Measurements from ENCODE around the gene TADA2B. TPM values are rescaled to one million over a fixed set of nuclear protein-coding genes. Genes with fewer than 3 reads are reported as not detected.
"Not testable (repeated sequence)": the region's sequence is repeated elsewhere in the genome, so short reads cannot be mapped to it uniquely, and the experiment has no call there.

Gene TADA2B
- polyA plus RNA-seq, 3 donors, result 2.0 to 10.2 (median 2.6) TPM

GRCh38 chr4:7096236-7096635 lies 53.1 kb downstream of the TADA2B start:
- intact Hi-C loops (cut with micrococcal nuclease), result no loop called here
- TF ChIP-seq CTCF (IDR thresholded peaks at IDR 0.05), result no peak
- Mint-ChIP-seq H3K4me3 (no peak overlapping the region), H3K27me3 (ENCODE audit: low read depth in 3 of 3) (peaks cover 16 to 19% (median 18%) of the 10 kb centered on the region in 3 donors), H3K4me1 (peaks cover under 1% of the 10 kb centered on the region), H3K36me3 (no peaks in the 10 kb centered on the region), H3K27ac (no peak overlapping the region), H3K9me3 (peaks cover 0 to 2% (median 0%) of the 10 kb centered on the region in 7 donors)
- 90% methylated on average over 5 of the region's 7 CpGs for WGBS (ENCODE audit: insufficient coverage)
- Histone ChIP-seq H3K4me1 (ENCODE audit: control insufficient read depth in 1 of 2, insufficient read depth in 2 of 2, low read length in 2 of 2) (no peaks in the 10 kb centered on the region), H3K79me2 (ENCODE audit: insufficient read depth, low read length) (no peaks in the 10 kb centered on the region), H3K9ac (ENCODE audit: insufficient read depth, low read length, poor library complexity, severe bottlenecking) (no peak overlapping the region), H3K9me3 (replicated peaks in 1 of 2; ENCODE audit: control insufficient read depth in 1 of 2, insufficient read depth in 1 of 2, low read length in 2 of 2) (no peaks in the 10 kb centered on the region), H3K4me3 (replicated peaks in 1 of 3; ENCODE audit: low read depth in 2 of 3, low read length in 3 of 3) (no peak overlapping the region), H3K27me3 (ENCODE audit: control insufficient read depth in 2 of 2, insufficient read depth in 2 of 2, low read length in 2 of 2) (peaks cover 0 to 6% of the 10 kb centered on the region in 2 donors), H4K20me1 (ENCODE audit: insufficient read depth, low read length) (no peaks in the 10 kb centered on the region), H3K36me3 (replicated peaks in 1 of 2; ENCODE audit: control insufficient read depth in 1 of 2, insufficient read depth in 2 of 2, low read length in 2 of 2) (no peaks in the 10 kb centered on the region), H3K4me2 (replicated peaks; ENCODE audit: extremely low read depth, low read length, poor library complexity, severe bottlenecking) (no peak overlapping the region), H2AFZ (ENCODE audit: insufficient read depth, low read depth, low read length, poor library complexity, severe bottlenecking) (no peak overlapping the region), H3K27ac (ENCODE audit: low read depth in 1 of 2, low read length in 2 of 2) (no peak overlapping the region)
- DNase-seq, result no peak

GRCh38 chr4:7101692-7102515 lies 58.7 kb downstream of the TADA2B start:
- H3K4me2 ChIP-seq (replicated peaks; ENCODE audit: extremely low read depth, low read length, poor library complexity, severe bottlenecking), result peak overlapping the region; percentile 94
- H3K27ac ChIP-seq (ENCODE audit: low read depth in 1 of 2, low read length in 2 of 2), result peak overlapping the region in 1 of 2 donors; percentile 9
- H3K4me3 ChIP-seq (replicated peaks in 1 of 3; ENCODE audit: low read depth in 2 of 3, low read length in 3 of 3), result peak overlapping the region; percentile 2 to 84 (median 21)
- peak overlapping the region; percentile 59 for H3K9ac ChIP-seq (ENCODE audit: insufficient read depth, low read length, poor library complexity, severe bottlenecking)
- intact Hi-C loops (cut with micrococcal nuclease), result loop anchor here in 1 of 2 donors (10.0 kb wide), 1 partner anchor 527 kb away; the partner anchor contains the start of gene MAN2B2
- peak overlapping the region; percentile 88 to 95 for H3K4me3 Mint-ChIP-seq
- H3K4me1 ChIP-seq (ENCODE audit: control insufficient read depth in 1 of 2, insufficient read depth in 2 of 2, low read length in 2 of 2), result peaks cover 22 to 26% of the 10 kb centered on the region in 2 donors
- TF ChIP-seq CTCF (IDR thresholded peaks at IDR 0.05), result peak; percentile 83
- H3K9me3 Mint-ChIP-seq, result peaks cover 0 to 3% (median 0%) of the 10 kb centered on the region in 7 donors
- peaks cover 25% of the 10 kb centered on the region for H3K4me1 Mint-ChIP-seq
- peak overlapping the region in 1 of 7 donors; percentile 64 for H3K27ac Mint-ChIP-seq
- WGBS (ENCODE audit: insufficient coverage), result 10% methylated on average over 21 of the region's 24 CpGs
- H4K20me1 ChIP-seq (ENCODE audit: insufficient read depth, low read length), result no peaks in the 10 kb centered on the region
- H3K36me3 Mint-ChIP-seq, result no peaks in the 10 kb centered on the region
- peaks cover 0 to 21% of the 10 kb centered on the region in 2 donors for H3K27me3 ChIP-seq (ENCODE audit: control insufficient read depth in 2 of 2, insufficient read depth in 2 of 2, low read length in 2 of 2)
- peaks cover 21 to 39% (median 35%) of the 10 kb centered on the region in 3 donors for H3K27me3 Mint-ChIP-seq (ENCODE audit: low read depth in 3 of 3)
- H2AFZ ChIP-seq (ENCODE audit: insufficient read depth, low read depth, low read length, poor library complexity, severe bottlenecking), result peak overlapping the region; percentile 99
- peak; percentile 56 to 66 (median 62) for DNase-seq
- H3K9me3 ChIP-seq (replicated peaks in 1 of 2; ENCODE audit: control insufficient read depth in 1 of 2, insufficient read depth in 1 of 2, low read length in 2 of 2), result no peaks in the 10 kb centered on the region
- H3K79me2 ChIP-seq (ENCODE audit: insufficient read depth, low read length), result no peaks in the 10 kb centered on the region
- no peaks in the 10 kb centered on the region for H3K36me3 ChIP-seq (replicated peaks in 1 of 2; ENCODE audit: control insufficient read depth in 1 of 2, insufficient read depth in 2 of 2, low read length in 2 of 2)

DNA sequence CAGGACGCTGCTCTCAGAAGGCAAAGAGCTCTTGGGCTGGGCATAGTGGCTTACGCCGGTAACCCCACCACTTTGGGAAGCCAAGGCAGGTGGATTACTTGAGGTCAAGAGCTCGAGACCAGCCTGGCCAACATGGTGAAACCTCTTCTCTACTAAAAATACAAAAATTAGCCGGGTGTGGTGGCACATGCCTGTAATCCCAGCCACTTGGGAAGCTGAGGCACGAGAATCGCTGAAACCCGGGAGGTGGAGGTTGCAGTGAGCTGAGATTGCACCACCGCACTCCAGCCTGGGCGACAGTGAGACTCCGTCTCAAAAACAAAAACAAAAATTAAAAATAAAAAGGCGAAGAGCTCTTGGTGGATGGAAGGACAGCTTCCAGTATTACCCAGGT lies 59.3 kb downstream of the TADA2B start:
- Histone ChIP-seq H3K27me3 (ENCODE audit: control insufficient read depth in 2 of 2, insufficient read depth in 2 of 2, low read length in 2 of 2) (peaks cover 0 to 19% of the 10 kb centered on the region in 2 donors), H3K4me2 (replicated peaks; ENCODE audit: extremely low read depth, low read length, poor library complexity, severe bottlenecking) (peak overlapping the region; percentile 94), H2AFZ (ENCODE audit: insufficient read depth, low read depth, low read length, poor library complexity, severe bottlenecking) (peak overlapping the region; percentile 99), H3K27ac (ENCODE audit: low read depth in 1 of 2, low read length in 2 of 2) (peak overlapping the region; percentile 9 to 81), H3K4me1 (ENCODE audit: control insufficient read depth in 1 of 2, insufficient read depth in 2 of 2, low read length in 2 of 2) (peaks cover 22 to 26% of the 10 kb centered on the region in 2 donors), H3K9ac (ENCODE audit: insufficient read depth, low read length, poor library complexity, severe bottlenecking) (peak overlapping the region; percentile 59), H3K4me3 (replicated peaks in 1 of 3; ENCODE audit: low read depth in 2 of 3, low read length in 3 of 3) (peak overlapping the region; percentile 52 to 84 (median 53))
- H3K4me1 Mint-ChIP-seq, result peaks cover 25% of the 10 kb centered on the region
- H3K79me2 ChIP-seq (ENCODE audit: insufficient read depth, low read length); H4K20me1 ChIP-seq (ENCODE audit: insufficient read depth, low read length); DNase-seq; H3K9me3 ChIP-seq (replicated peaks in 1 of 2; ENCODE audit: control insufficient read depth in 1 of 2, insufficient read depth in 1 of 2, low read length in 2 of 2); H3K36me3 ChIP-seq (replicated peaks in 1 of 2; ENCODE audit: control insufficient read depth in 1 of 2, insufficient read depth in 2 of 2, low read length in 2 of 2); H3K27ac Mint-ChIP-seq; H3K36me3 Mint-ChIP-seq; H3K9me3 Mint-ChIP-seq: not testable (repeated sequence)
- intact Hi-C loops (cut with micrococcal nuclease), result loop anchor here in 1 of 2 donors (10.0 kb wide), 1 partner anchor 528 kb away; the partner anchor contains the start of gene MAN2B2
- WGBS (ENCODE audit: insufficient coverage), result 60% methylated on average over 3 of the region's 12 CpGs
- peaks cover 20 to 38% (median 34%) of the 10 kb centered on the region in 3 donors for H3K27me3 Mint-ChIP-seq (ENCODE audit: low read depth in 3 of 3)
- H3K4me3 Mint-ChIP-seq, result peak overlapping the region; percentile 88 to 95
